ENCODE measurements around the gene PRR20A.
"Not testable (repeated sequence)": the region's sequence is repeated elsewhere in the genome, so short reads cannot be mapped to it uniquely, and the experiment has no call there.

The PRR20A gene

DNA sequence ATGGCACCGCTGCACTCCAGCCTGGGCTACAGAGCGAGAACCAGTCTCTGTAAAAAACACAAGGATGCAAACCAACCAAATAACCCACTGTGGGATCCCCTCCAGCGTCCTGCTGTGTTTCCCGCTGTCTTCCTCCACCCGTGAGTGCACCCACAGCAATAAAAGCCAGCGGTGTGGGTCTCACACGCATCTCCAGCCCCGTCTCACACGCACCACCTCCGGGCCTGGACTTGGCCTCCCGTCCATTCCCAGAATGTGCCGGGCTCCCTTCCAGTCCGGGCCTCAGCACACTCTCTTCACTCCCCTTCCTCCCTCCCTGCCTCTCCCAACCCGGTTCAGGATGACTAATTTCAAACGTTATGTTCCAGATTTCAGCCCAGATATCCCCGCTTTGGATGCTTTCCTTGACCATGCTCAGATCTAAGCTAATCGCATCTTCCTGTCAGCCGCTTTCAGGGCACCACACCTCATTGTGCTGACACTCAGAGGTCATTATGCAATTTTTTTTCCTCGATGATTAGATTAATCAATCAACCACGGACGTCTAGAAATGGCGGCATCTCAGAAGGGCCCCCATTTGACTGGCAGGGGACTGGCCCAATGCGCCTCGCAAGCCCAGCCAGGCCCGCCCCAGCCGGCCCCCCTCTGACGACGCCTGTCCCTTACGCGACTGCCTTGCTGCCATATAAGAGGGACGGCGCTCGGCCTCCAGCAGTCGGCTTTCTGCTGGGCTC lies at the start of gene PRR20A:
PRR20A (plus strand) TSS at position 684 of the 734 bp plus-strand sequence. CDS start 387 bp downstream, outside the sequence.
- not testable (repeated sequence) for DNase-seq (ENCODE audit: low read depth in 2 of 2, low spot score in 1 of 2)

DNA sequence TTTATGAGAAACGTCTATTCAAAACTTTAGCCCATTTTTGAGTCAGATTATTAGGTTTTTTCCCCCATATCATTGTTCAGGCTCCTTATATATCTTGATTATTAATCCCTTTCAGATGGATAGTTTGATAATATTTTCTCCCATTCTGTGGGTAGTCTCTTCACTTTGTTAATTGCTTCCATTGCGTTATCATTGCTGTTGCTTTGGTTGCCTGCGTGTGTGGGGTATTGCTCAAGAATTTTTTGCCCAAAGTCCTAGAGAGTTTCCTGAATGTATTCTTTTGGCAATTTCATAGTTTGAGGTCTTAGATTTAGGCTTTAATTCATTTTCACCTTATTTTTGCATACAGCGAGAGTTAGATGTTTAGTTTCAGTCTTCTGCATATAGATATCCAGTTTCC lies 25.8 kb upstream of the PRR20A start:
- DNase-seq (ENCODE audit: low read depth in 2 of 2, low spot score in 1 of 2) = no peak

- DNase-seq (ENCODE audit: low read depth in 2 of 2, low spot score in 1 of 2) = no peak
These were observed 17.0 kb upstream of the PRR20A start for GRCh38 chr13:57123681-57124080.

DNA sequence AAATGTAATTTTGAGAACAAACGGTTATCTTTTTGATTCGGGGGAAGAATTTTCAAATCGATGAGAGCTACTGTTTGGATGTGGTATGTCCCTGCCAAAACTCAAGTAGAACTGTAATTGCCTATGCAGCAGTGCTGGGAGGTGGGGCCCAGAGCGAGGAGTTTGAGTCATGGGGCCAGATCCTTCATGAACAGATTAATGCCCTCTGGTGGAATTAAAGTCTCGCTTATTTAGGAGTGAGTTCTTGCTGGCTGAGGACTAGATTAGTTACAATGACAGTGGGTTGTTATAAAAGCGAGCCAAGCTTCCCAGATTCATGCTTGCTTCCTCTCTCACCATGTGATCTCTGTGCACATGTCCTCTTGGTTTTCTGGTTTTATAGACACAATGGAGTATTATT lies 11.8 kb upstream of the PRR20A start:
- no peak for DNase-seq (ENCODE audit: low read depth in 2 of 2, low spot score in 1 of 2)

- no peak for DNase-seq (ENCODE audit: low read depth in 2 of 2, low spot score in 1 of 2)
These were observed 4.6 kb upstream of the PRR20A start for GRCh38 chr13:57136093-57136492.

GRCh38 chr13:57137585-57137984 lies 3.1 kb upstream of the PRR20A start:
- DNase-seq (ENCODE audit: low read depth in 2 of 2, low spot score in 1 of 2) = no peak

- DNase-seq (ENCODE audit: low read depth in 2 of 2, low spot score in 1 of 2) = no peak
These were observed 1.7 kb upstream of the PRR20A start for GRCh38 chr13:57138988-57139387.

- not testable (repeated sequence) for DNase-seq (ENCODE audit: low read depth in 2 of 2, low spot score in 1 of 2)
These were observed 937 bp upstream of the PRR20A start for GRCh38 chr13:57139781-57140180.

GRCh38 chr13:57147188-57147587 lies 6.5 kb downstream of the PRR20A start, which contains the start of gene PRR20B:
PRR20B (plus strand) TSS chr13:57147488; CDS start chr13:57147875, 387 bp downstream.
- not testable (repeated sequence) for DNase-seq (ENCODE audit: low read depth in 2 of 2, low spot score in 1 of 2)

GRCh38 chr13:57148106-57148505 lies 7.4 kb downstream of the PRR20A start:
- DNase-seq (ENCODE audit: low read depth in 2 of 2, low spot score in 1 of 2) = not testable (repeated sequence)

DNA sequence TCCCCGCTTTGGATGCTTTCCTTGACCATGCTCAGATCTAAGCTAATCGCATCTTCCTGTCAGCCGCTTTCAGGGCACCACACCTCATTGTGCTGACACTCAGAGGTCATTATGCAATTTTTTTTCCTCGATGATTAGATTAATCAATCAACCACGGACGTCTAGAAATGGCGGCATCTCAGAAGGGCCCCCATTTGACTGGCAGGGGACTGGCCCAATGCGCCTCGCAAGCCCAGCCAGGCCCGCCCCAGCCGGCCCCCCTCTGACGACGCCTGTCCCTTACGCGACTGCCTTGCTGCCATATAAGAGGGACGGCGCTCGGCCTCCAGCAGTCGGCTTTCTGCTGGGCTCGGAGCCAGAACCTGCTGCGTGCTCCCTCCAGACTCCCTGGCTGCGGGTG lies 13.0 kb downstream of the PRR20A start, which contains the start of gene PRR20C:
PRR20C (plus strand) TSS at position 301 of the 400 bp plus-strand sequence. CDS start 387 bp downstream, outside the sequence.
- DNase-seq (ENCODE audit: low read depth in 2 of 2, low spot score in 1 of 2) = not testable (repeated sequence)

DNA sequence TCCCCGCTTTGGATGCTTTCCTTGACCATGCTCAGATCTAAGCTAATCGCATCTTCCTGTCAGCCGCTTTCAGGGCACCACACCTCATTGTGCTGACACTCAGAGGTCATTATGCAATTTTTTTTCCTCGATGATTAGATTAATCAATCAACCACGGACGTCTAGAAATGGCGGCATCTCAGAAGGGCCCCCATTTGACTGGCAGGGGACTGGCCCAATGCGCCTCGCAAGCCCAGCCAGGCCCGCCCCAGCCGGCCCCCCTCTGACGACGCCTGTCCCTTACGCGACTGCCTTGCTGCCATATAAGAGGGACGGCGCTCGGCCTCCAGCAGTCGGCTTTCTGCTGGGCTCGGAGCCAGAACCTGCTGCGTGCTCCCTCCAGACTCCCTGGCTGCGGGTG lies 19.6 kb downstream of the PRR20A start, which contains the start of gene PRR20D:
PRR20D (plus strand) TSS at position 301 of the 400 bp plus-strand sequence. CDS start 387 bp downstream, outside the sequence.
- DNase-seq (ENCODE audit: low read depth in 2 of 2, low spot score in 1 of 2) = not testable (repeated sequence)

- DNase-seq (ENCODE audit: low read depth in 2 of 2, low spot score in 1 of 2) = not testable (repeated sequence)
These were observed 26.2 kb downstream of the PRR20A start, which contains the start of gene PRR20E for GRCh38 chr13:57166897-57167296. PRR20E (plus strand) TSS chr13:57167197; CDS start chr13:57167584, 387 bp downstream.

DNA sequence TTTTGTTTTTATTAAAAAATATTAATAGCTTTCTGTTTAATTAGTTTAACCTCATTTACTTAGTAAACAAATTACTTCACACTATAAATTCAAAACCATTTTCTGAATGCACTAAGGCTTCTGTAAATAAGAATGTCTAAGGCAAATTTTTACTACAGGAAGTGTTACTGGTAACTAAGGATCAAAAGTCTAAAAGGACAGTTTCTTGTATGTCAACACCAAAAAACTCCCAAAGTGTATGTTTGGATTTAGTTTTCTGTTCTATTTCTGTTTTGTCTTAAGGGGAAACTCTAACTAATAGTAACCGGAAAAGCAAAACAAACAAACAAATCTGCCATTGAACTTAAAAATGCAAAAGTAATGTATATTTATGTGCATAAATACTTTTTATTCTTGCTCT lies 50.9 kb downstream of the PRR20A start:
- DNase-seq (ENCODE audit: low read depth in 2 of 2, low spot score in 1 of 2) = no peak
